HCT116 (cell line): ENCODE data around the gene PDILT. TPM values are rescaled to one million over a fixed set of nuclear protein-coding genes. Genes with fewer than 3 reads are reported as not detected.

ENCODE experiments used
- ATAC-seq: fragments of 200-7000 bp; cut with Tn5 transposase; 2 replicates; pipeline ENCODE4 v1.9.1; 2020; ENCODE audit warnings: mild to moderate bottlenecking, moderate library complexity
- BruUV-seq: library from RNA; stranded (reverse); fragments of 400-500 nt; replicated peaks from 2 replicates; lab custom pipeline; 2021; lab: Mats Ljungman, UMichigan
- CTCF ChIA-PET: fragments of 300-600 bp; sonication (Branson Sonifier 250); formaldehyde crosslinking; loops from one replicate; lab custom pipeline; 2021; ENCODE audit warnings: antibody characterized with exemption; lab: Charles Lee
- POLR2A ChIA-PET: fragments of 300-600, 350-600 bp; sonication (Branson Sonifier 250); formaldehyde crosslinking; loops from one replicate; lab custom pipeline; 2021; ENCODE audit warnings: antibody characterized with exemption; lab: Charles Lee
- RAD21 ChIA-PET, 2 experiments: fragments of 300-600 bp; sonication (Branson Sonifier 250); formaldehyde crosslinking; loops; one replicate each; lab custom pipeline; 2023; ENCODE audit warnings: low total read pairs in 2 of 2; ENCODE audit not compliant: uncharacterized antibody in 2 of 2, unreplicated experiment in 2 of 2, low non-redundant PET in 1 of 2; lab: Charles Lee
- DNase-seq: peaks from one replicate; pipeline ENCODE4 v3.0.0-alpha.2; 2010; ENCODE audit warnings: low read depth, low spot score
- H2AFZ ChIP-seq: fragments of 200-600 bp; shearing (Covaris generic), sonication (generic); 2 replicates; pipeline ENCODE4 v1.6.1; 2017; ENCODE audit warnings: low read depth, mixed run types, mixed read lengths, antibody characterized with exemption, low read length; ENCODE audit not compliant: poor library complexity, severe bottlenecking
- H3K27ac ChIP-seq: 2 replicates; pipeline ENCODE4 v1.5.1; 2012; ENCODE audit warnings: low read depth, low read length
- H3K27me3 ChIP-seq: fragments of 200-600 bp; sonication (generic); 2 replicates; pipeline ENCODE4 v1.6.1; 2016; ENCODE audit warnings: mixed run types, low read length, mixed read lengths; ENCODE audit not compliant: insufficient read depth
- H3K36me3 ChIP-seq, 2 experiments: fragments of 200-500 bp in 1 of 2; fragments of 200-600 bp in 1 of 2; sonication (Bioruptor generic) in 1 of 2; sonication (generic) in 1 of 2; 2 replicates each; pipeline versions ENCODE4 v1.5.1 to v1.6.1; 2014 to 2016; ENCODE audit warnings: low read length in 2 of 2, inconsistent platforms in 1 of 2, mixed read lengths in 1 of 2, mixed run types in 1 of 2; ENCODE audit not compliant: insufficient read depth in 2 of 2, control insufficient read depth in 1 of 2
- H3K4me1 ChIP-seq, 2 experiments: fragments of 200-600 bp in 1 of 2; sonication (generic) in 1 of 2; 2 replicates each; pipeline versions ENCODE4 v1.5.1 to v1.6.1; 2012 to 2017; ENCODE audit warnings: low read length in 2 of 2, inconsistent platforms in 1 of 2, mild to moderate bottlenecking in 1 of 2, mixed read lengths in 1 of 2, mixed run types in 1 of 2, moderate library complexity in 1 of 2; ENCODE audit not compliant: insufficient read depth in 2 of 2, control insufficient read depth in 1 of 2
- H3K4me2 ChIP-seq: fragments of 200-600 bp; sonication (generic); 2 replicates; pipeline ENCODE4 v1.6.1; 2017; ENCODE audit warnings: mixed run types, low read length, mixed read lengths
- H3K4me3 ChIP-seq, 2 experiments: fragments of 200-600 bp in 1 of 2; sonication (generic) in 1 of 2; replicated peaks in 1 of 2; 2 replicates each; pipeline ENCODE4 v1.5.1; 2011 to 2016; ENCODE audit warnings: low read length in 2 of 2, control low read depth in 1 of 2, low read depth in 1 of 2, mild to moderate bottlenecking in 1 of 2, mixed read lengths in 1 of 2, mixed run types in 1 of 2
- H3K79me2 ChIP-seq: fragments of 200-600 bp; sonication (generic); 2 replicates; pipeline ENCODE4 v1.6.1; 2017; ENCODE audit warnings: mild to moderate bottlenecking, mixed run types, low read length, moderate library complexity, mixed read lengths; ENCODE audit not compliant: insufficient read depth
- H3K9ac ChIP-seq: fragments of 200-600 bp; sonication (generic); 2 replicates; pipeline ENCODE4 v1.6.1; 2016; ENCODE audit warnings: low read length, mixed read lengths
- H3K9me2 ChIP-seq: fragments of 200-600 bp; sonication (generic), shearing (Covaris generic); 2 replicates; pipeline ENCODE4 v1.6.1; 2017; ENCODE audit warnings: mixed run types, mild to moderate bottlenecking, moderate library complexity; ENCODE audit not compliant: insufficient read depth
- H3K9me3 ChIP-seq, 2 experiments: fragments of 200-500 bp in 1 of 2; fragments of 200-600 bp in 1 of 2; sonication (Bioruptor generic) in 1 of 2; sonication (generic) in 1 of 2; 2 replicates each; pipeline ENCODE4 v1.6.1; 2014 to 2017; ENCODE audit warnings: low read length in 2 of 2, mixed read lengths in 2 of 2, inconsistent platforms in 1 of 2, low read depth in 1 of 2, mild to moderate bottlenecking in 1 of 2, mixed run types in 1 of 2, moderate library complexity in 1 of 2; ENCODE audit not compliant: control insufficient read depth in 1 of 2, insufficient read depth in 1 of 2
- H4K20me1 ChIP-seq: fragments of 200-600 bp; sonication (generic), shearing (Covaris generic); 2 replicates; pipeline ENCODE4 v1.6.1; 2017; ENCODE audit warnings: mixed run types, mild to moderate bottlenecking, moderate library complexity; ENCODE audit not compliant: insufficient read depth
- ATF3 ChIP-seq: IDR thresholded peaks from 2 replicates; pipeline ENCODE4 v1.6.1; 2012
- CBX3 ChIP-seq: IDR thresholded peaks from 2 replicates; pipeline ENCODE4 v1.6.1; 2012; ENCODE audit warnings: low read depth
- CEBPB ChIP-seq: IDR thresholded peaks from 2 replicates; pipeline ENCODE4 v1.6.1; 2012; ENCODE audit warnings: low read depth
- CTCF ChIP-seq, 3 experiments: fragments of 200-600 bp in 1 of 3; sonication (generic) in 1 of 3; IDR thresholded peaks in 2 of 3; conservative IDR thresholded peaks in 1 of 3; 2 replicates each; pipeline ENCODE4 v1.5.1; 2012 to 2017; ENCODE audit warnings: low read depth in 2 of 3, low read length in 2 of 3, antibody characterized with exemption in 1 of 3, borderline replicate concordance in 1 of 3, control low read depth in 1 of 3, mild to moderate bottlenecking in 1 of 3, mixed read lengths in 1 of 3, mixed run types in 1 of 3, moderate library complexity in 1 of 3; ENCODE audit not compliant: insufficient read depth in 1 of 3
- EZH2 ChIP-seq: fragments of 200-600 bp; sonication (generic); IDR thresholded peaks from 2 replicates; pipeline ENCODE4 v1.6.1; 2017; ENCODE audit warnings: antibody characterized with exemption, mixed run types
- EZH2phosphoT487 ChIP-seq: fragments of 200-600 bp; IDR thresholded peaks from 2 replicates; pipeline ENCODE4 v1.6.1; 2018; ENCODE audit warnings: antibody characterized with exemption, borderline replicate concordance
- JUND ChIP-seq: IDR thresholded peaks from 2 replicates; pipeline ENCODE4 v1.6.1; 2012
- POLR2A ChIP-seq: IDR thresholded peaks from 2 replicates; pipeline ENCODE4 v1.7.0; 2011; ENCODE audit warnings: borderline replicate concordance; ENCODE audit not compliant: insufficient read depth, insufficient read length; ENCODE audit errors: extremely low read depth
- TCF7L2 ChIP-seq: IDR thresholded peaks from 2 replicates; pipeline ENCODE4 v1.7.0; 2011; ENCODE audit warnings: borderline replicate concordance, inconsistent platforms; ENCODE audit not compliant: insufficient read depth, insufficient read length; ENCODE audit errors: extremely low read depth
- YY1 ChIP-seq: IDR thresholded peaks from 2 replicates; pipeline ENCODE4 v1.6.1; 2011; ENCODE audit warnings: low read length, low read depth, moderate library complexity, mild to moderate bottlenecking; ENCODE audit not compliant: insufficient replicate concordance; ENCODE audit errors: extremely low read depth
- ZBTB33 ChIP-seq: IDR thresholded peaks from 2 replicates; pipeline ENCODE4 v1.6.1; 2011; ENCODE audit warnings: mild to moderate bottlenecking, low read length, moderate library complexity; ENCODE audit not compliant: insufficient replicate concordance; ENCODE audit errors: extremely low read depth
- ZFX ChIP-seq: fragments of 450-650 bp; IDR thresholded peaks from 2 replicates; pipeline ENCODE4 v1.6.1; 2017
- intact Hi-C: fragments of 100-400 bp; cut with micrococcal nuclease; formaldehyde crosslinking; loops from 2 replicates; pipeline ENCODE4 v1.10.0; 2022
- total RNA-seq: library from RNA; stranded (reverse); gene quantifications from one replicate; pipeline ENCODE4 v1.2.1, GENCODE V29; 2021; ENCODE audit not compliant: unreplicated experiment

PDILT gene
- total RNA-seq, 1 experiment from 2014 or later = not detected

- no peaks in the 10 kb centered on the region for H3K36me3 ChIP-seq
- no peak for TF ChIP-seq JUND
- TF ChIP-seq ZFX = no peak
- TF ChIP-seq YY1 = no peak
- TF ChIP-seq EZH2phosphoT487 = no peak
- no peak for TF ChIP-seq CEBPB
- TF ChIP-seq TCF7L2 = no peak
- ChIA-PET CTCF (no interaction called here), RAD21 (no interaction called here), POLR2A (no interaction called here)
- H3K9me3 ChIP-seq = no peaks in the 10 kb centered on the region
- H3K27me3 ChIP-seq = peaks cover 24% of the 10 kb centered on the region
- H3K27ac ChIP-seq = no peak overlapping the region
- H3K4me3 ChIP-seq = no peak overlapping the region
- no peak overlapping the region for H3K4me2 ChIP-seq
- no peaks in the 10 kb centered on the region for H3K79me2 ChIP-seq
- no peaks in the 10 kb centered on the region for H3K9me2 ChIP-seq
- H2AFZ ChIP-seq = no peak overlapping the region
- intact Hi-C loops = no loop called here
- H3K4me1 ChIP-seq = no peaks in the 10 kb centered on the region
- DNase-seq (no peak), ATAC-seq (no peak)
- no peak overlapping the region for H3K9ac ChIP-seq
- H4K20me1 ChIP-seq = no peaks in the 10 kb centered on the region
- no TSS peak for BruUV-seq
These were observed 6.5 kb upstream of the PDILT start for GRCh38 chr16:20411055-20411454.

GRCh38 chr16:20410121-20410723 is 5.7 kb upstream of the PDILT start:
- intact Hi-C loops = no loop called here
- DNase-seq (no peak), ATAC-seq (no peak)
- ChIA-PET CTCF (no interaction called here), POLR2A (no interaction called here), RAD21 (no interaction called here)
- H3K9ac ChIP-seq = no peak overlapping the region
- no peaks in the 10 kb centered on the region for H3K9me2 ChIP-seq
- H3K27me3 ChIP-seq = peaks cover 15% of the 10 kb centered on the region
- no TSS peak for BruUV-seq
- no peaks in the 10 kb centered on the region for H3K36me3 ChIP-seq
- H3K79me2 ChIP-seq = no peaks in the 10 kb centered on the region
- no peak overlapping the region for H2AFZ ChIP-seq
- no peaks in the 10 kb centered on the region for H4K20me1 ChIP-seq
- no peak overlapping the region for H3K4me3 ChIP-seq
- H3K4me1 ChIP-seq = no peaks in the 10 kb centered on the region
- H3K4me2 ChIP-seq = no peak overlapping the region
- H3K9me3 ChIP-seq = no peaks in the 10 kb centered on the region
- no peak overlapping the region for H3K27ac ChIP-seq
- no peak for TF ChIP-seq ATF3
- TF ChIP-seq EZH2 = no peak
- TF ChIP-seq CTCF (IDR thresholded peaks at IDR 0.05 in 2 of 3, conservative IDR thresholded peaks at IDR 0.05 in 1 of 3; ENCODE audit: borderline replicate concordance in 1 of 3, insufficient read depth in 1 of 3, low read depth in 2 of 3, low read length in 2 of 3) = no peak
- no peak for TF ChIP-seq YY1
- TF ChIP-seq CBX3 = no peak
- no peak for TF ChIP-seq TCF7L2
- TF ChIP-seq ZBTB33 = no peak
- TF ChIP-seq POLR2A = no peak
